Activated CD8-positive, alpha-beta memory T cell treated with anti-CD3 and anti-CD28 coated beads for 36 hours (primary cell): ENCODE measurements around the gene RDH13. TPM values are rescaled to one million over a fixed set of nuclear protein-coding genes. Genes with fewer than 3 reads are reported as not detected.
"Not testable (repeated sequence)": the region's sequence is repeated elsewhere in the genome, so short reads cannot be mapped to it uniquely, and the experiment has no call there.

Experiments used
- CTCF ChIA-PET: fragments of 350-600 bp; sonication (Branson Sonifier 250); formaldehyde crosslinking; loops from one replicate; lab custom pipeline; 2021; ENCODE audit warnings: antibody characterized with exemption; lab: Charles Lee
- POLR2A ChIA-PET: fragments of 350-600 bp; sonication (Branson Sonifier 250); formaldehyde crosslinking; loops from one replicate; lab custom pipeline; 2021; ENCODE audit warnings: antibody characterized with exemption; lab: Charles Lee
- total RNA-seq, 2 experiments: library from RNA; stranded (reverse); gene quantifications; one replicate each; pipeline ENCODE4 v1.2.3, GENCODE V29; 2021

RDH13 gene
- total RNA-seq, 2 experiments from 2014 or later, result 23.3 TPM

- POLR2A ChIA-PET, result no interaction called here
- CTCF ChIA-PET, result interaction anchor here (0.6 to 0.7 kb wide), 2 partner anchors 22 to 429 kb away, joined by 4 read pairs; no protein-coding TSS in a partner anchor
Measured at GRCh38 chr19:55005684-55006488, 57.1 kb downstream of the RDH13 start.

GRCh38 chr19:55000761-55001160 is 62.2 kb downstream of the RDH13 start:
- POLR2A ChIA-PET, result no interaction called here
- CTCF ChIA-PET, result no interaction called here

- CTCF ChIA-PET, POLR2A ChIA-PET: not testable (repeated sequence)
Measured at GRCh38 chr19:54998751-54999239, 64.2 kb downstream of the RDH13 start.

GRCh38 chr19:54995561-54995960 is 67.4 kb downstream of the RDH13 start:
- ChIA-PET CTCF (no interaction called here), POLR2A (no interaction called here)

Other genes starting within 250 kb of the RDH13 start
- gene KIR3DL1, start 246.7 kb downstream of the RDH13 start, total RNA-seq, result under 1 TPM; 0.23 to 0.38 TPM
- gene KIR2DS4, start 230.5 kb downstream of the RDH13 start, total RNA-seq, result under 1 TPM; 0.21 to 0.42 TPM
- under 1 TPM; 0.34 to 0.40 TPM for gene KIR3DL2, start 212.7 kb downstream of the RDH13 start, total RNA-seq
- gene FCAR, start 188.9 kb downstream of the RDH13 start, total RNA-seq, result not detected
- under 1 TPM; 0.38 to 0.44 TPM for gene NCR1, start 157.0 kb downstream of the RDH13 start, total RNA-seq
- not detected for gene NLRP7, start 115.6 kb downstream of the RDH13 start, total RNA-seq
- 10 to 100 TPM; 14.1 to 14.3 TPM for gene NLRP2, start 96.8 kb downstream of the RDH13 start, total RNA-seq
- not detected for gene GP6, start 24.9 kb downstream of the RDH13 start, total RNA-seq
- 1 to 10 TPM; 1.4 to 1.5 TPM for gene EPS8L1, start 12.7 kb upstream of the RDH13 start, total RNA-seq
- gene PPP1R12C, start 54.5 kb upstream of the RDH13 start, total RNA-seq, result 10 to 100 TPM; 87.4 to 89.7 TPM
- gene TNNT1, start 86.1 kb upstream of the RDH13 start, total RNA-seq, result not detected
- not detected for gene TNNI3, start 94.6 kb upstream of the RDH13 start, total RNA-seq
- not detected for gene DNAAF3, start 103.5 kb upstream of the RDH13 start, total RNA-seq
- not detected for gene SYT5, start 117.1 kb upstream of the RDH13 start, total RNA-seq
- not detected for gene PTPRH, start 146.4 kb upstream of the RDH13 start, total RNA-seq
- 1 to 10 TPM; 6.5 to 7.6 TPM for gene TMEM86B, start 165.6 kb upstream of the RDH13 start, total RNA-seq
- 100 to 1,000 TPM; 226 to 230 TPM for gene PPP6R1, start 195.9 kb upstream of the RDH13 start, total RNA-seq
- gene HSPBP1, start 217.0 kb upstream of the RDH13 start, total RNA-seq, result 10 to 100 TPM; 74.4 to 79.6 TPM
- gene BRSK1, start 220.8 kb upstream of the RDH13 start, total RNA-seq, result 1 to 10 TPM; 4.8 to 5.7 TPM